Testis (tissue), 2 donors: ENCODE results near the gene KLK15.

Source experiments
- POLR2A ChIP-seq: fragments of 450-650 bp; IDR thresholded peaks from one replicate; pipeline ENCODE4 v1.6.1; 2017; ENCODE audit warnings: antibody characterized with exemption, mild to moderate bottlenecking, moderate library complexity
- TF ChIP-seq, protein P1 (sequence below), 3 experiments: fragments of 450-650 bp in 2 of 3; fragments of 200-600 bp in 1 of 3; sonication (generic) in 1 of 3; IDR thresholded peaks; one replicate each; pipeline ENCODE4 v1.5.1; 2016 to 2019; ENCODE audit warnings: antibody characterized with exemption in 3 of 3, mild to moderate bottlenecking in 2 of 3, moderate library complexity in 1 of 3

DNA sequence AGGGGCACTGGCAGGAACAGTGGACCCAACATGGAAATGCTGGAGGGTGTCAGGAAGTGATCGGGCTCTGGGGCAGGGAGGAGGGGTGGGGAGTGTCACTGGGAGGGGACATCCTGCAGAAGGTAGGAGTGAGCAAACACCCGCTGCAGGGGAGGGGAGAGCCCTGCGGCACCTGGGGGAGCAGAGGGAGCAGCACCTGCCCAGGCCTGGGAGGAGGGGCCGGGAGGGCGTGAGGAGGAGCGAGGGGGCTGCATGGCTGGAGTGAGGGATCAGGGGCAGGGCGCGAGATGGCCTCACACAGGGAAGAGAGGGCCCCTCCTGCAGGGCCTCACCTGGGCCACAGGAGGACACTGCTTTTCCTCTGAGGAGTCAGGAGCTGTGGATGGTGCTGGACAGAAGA lies 44.0 kb upstream of the KLK15 start:
- TF ChIP-seq, protein P1, sequence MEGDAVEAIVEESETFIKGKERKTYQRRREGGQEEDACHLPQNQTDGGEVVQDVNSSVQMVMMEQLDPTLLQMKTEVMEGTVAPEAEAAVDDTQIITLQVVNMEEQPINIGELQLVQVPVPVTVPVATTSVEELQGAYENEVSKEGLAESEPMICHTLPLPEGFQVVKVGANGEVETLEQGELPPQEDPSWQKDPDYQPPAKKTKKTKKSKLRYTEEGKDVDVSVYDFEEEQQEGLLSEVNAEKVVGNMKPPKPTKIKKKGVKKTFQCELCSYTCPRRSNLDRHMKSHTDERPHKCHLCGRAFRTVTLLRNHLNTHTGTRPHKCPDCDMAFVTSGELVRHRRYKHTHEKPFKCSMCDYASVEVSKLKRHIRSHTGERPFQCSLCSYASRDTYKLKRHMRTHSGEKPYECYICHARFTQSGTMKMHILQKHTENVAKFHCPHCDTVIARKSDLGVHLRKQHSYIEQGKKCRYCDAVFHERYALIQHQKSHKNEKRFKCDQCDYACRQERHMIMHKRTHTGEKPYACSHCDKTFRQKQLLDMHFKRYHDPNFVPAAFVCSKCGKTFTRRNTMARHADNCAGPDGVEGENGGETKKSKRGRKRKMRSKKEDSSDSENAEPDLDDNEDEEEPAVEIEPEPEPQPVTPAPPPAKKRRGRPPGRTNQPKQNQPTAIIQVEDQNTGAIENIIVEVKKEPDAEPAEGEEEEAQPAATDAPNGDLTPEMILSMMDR (IDR thresholded peaks at IDR 0.05) = no peak
- TF ChIP-seq POLR2A = no peak
